Stimulated activated naive B cell treated with anti-CD40 and anti-IgM and Interleukin-4, amounts not matched to agents 10 μg/mL and 1 μg/mL and 100 μg/mL, for 72 hours (primary cell): ENCODE data around the gene MRPL14.

Experiments used
- ATAC-seq, 2 donors: fragments of 150-1000 bp; cut with Tn5 transposase; replicated peaks; 2 replicates each; pipeline ENCODE4 v1.10.0; 2021; ENCODE audit warnings: moderate library complexity in 1 of 2
- DNase-seq: peaks from one replicate; pipeline ENCODE4 v3.0.0; 2021
- H3K27ac Mint-ChIP-seq: one replicate; pipeline ENCODE4 v1.8.0; 2022; ENCODE audit warnings: mild to moderate bottlenecking, mixed read lengths
- H3K27me3 Mint-ChIP-seq, 2 donors: one replicate each; pipeline ENCODE4 v1.8.0; 2022; ENCODE audit warnings: mixed read lengths in 2 of 2
- H3K36me3 Mint-ChIP-seq, 2 donors: one replicate each; pipeline ENCODE4 v1.8.0; 2022; ENCODE audit warnings: mixed read lengths in 2 of 2, mild to moderate bottlenecking in 1 of 2
- H3K4me1 Mint-ChIP-seq, 2 donors: one replicate each; pipeline ENCODE4 v1.8.0; 2022; ENCODE audit warnings: mixed read lengths in 2 of 2, mild to moderate bottlenecking in 1 of 2
- H3K4me3 Mint-ChIP-seq, 2 donors: one replicate each; pipeline ENCODE4 v1.8.0; 2022; ENCODE audit warnings: mild to moderate bottlenecking in 2 of 2, mixed read lengths in 2 of 2, moderate library complexity in 1 of 2
- H3K9me3 Mint-ChIP-seq, 2 donors: one replicate each; pipeline ENCODE4 v1.8.0; 2022; ENCODE audit warnings: mixed read lengths in 2 of 2, mild to moderate bottlenecking in 1 of 2

MRPL14 gene

DNA sequence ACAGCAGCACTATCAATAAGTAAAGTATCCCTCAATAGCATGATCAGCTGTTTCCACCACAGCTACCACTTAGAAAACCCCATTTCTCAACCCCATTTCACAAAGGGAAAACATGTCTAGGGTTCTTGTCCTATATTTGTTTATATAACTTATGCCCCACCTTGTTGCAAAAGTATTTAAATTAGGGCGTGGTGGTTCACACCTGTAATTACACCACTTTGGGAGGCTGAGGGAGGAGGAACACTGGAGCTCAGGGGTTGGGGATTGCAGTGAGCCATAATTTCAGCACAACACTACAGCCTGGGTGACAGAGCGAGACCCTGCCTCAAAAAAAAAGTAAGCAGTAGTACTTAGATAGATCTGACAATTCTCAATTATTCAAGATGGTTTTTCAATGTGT lies 3.7 kb downstream of the MRPL14 start:
- no peaks in the 10 kb centered on the region for H3K9me3 Mint-ChIP-seq
- H3K27ac Mint-ChIP-seq = no peak overlapping the region
- H3K27me3 Mint-ChIP-seq = no peaks in the 10 kb centered on the region
- ATAC-seq (no peak), DNase-seq (no peak)
- no peak overlapping the region for H3K4me3 Mint-ChIP-seq
- peaks cover 47 to 75% of the 10 kb centered on the region in 2 donors for H3K4me1 Mint-ChIP-seq
- peaks cover 7 to 14% of the 10 kb centered on the region in 2 donors for H3K36me3 Mint-ChIP-seq

DNA sequence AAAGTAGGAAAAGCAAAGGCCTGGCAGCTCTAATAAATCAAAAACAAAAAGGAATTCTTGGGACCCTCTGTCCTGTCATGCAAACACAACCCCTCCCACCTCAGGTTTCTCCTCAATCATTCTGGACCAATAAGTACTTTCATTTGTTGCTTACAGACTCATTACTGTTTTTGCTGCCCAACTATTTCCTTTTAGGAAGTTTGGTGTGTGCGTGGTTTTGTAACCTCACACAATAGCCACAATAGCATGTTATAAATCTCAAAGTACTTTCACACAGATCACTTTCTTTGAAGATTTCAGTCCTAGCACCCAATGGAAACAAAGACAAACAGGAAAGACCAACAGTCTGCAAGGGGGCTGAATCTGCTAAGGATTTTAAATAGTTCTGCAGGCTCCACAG lies 4.5 kb downstream of the MRPL14 start:
- peaks cover 7 to 17% of the 10 kb centered on the region in 2 donors for H3K36me3 Mint-ChIP-seq
- no peaks in the 10 kb centered on the region for H3K9me3 Mint-ChIP-seq
- no peak overlapping the region for H3K27ac Mint-ChIP-seq
- DNase-seq (no peak), ATAC-seq (no peak)
- peaks cover 44 to 72% of the 10 kb centered on the region in 2 donors for H3K4me1 Mint-ChIP-seq
- no peaks in the 10 kb centered on the region for H3K27me3 Mint-ChIP-seq
- no peak overlapping the region for H3K4me3 Mint-ChIP-seq

DNA sequence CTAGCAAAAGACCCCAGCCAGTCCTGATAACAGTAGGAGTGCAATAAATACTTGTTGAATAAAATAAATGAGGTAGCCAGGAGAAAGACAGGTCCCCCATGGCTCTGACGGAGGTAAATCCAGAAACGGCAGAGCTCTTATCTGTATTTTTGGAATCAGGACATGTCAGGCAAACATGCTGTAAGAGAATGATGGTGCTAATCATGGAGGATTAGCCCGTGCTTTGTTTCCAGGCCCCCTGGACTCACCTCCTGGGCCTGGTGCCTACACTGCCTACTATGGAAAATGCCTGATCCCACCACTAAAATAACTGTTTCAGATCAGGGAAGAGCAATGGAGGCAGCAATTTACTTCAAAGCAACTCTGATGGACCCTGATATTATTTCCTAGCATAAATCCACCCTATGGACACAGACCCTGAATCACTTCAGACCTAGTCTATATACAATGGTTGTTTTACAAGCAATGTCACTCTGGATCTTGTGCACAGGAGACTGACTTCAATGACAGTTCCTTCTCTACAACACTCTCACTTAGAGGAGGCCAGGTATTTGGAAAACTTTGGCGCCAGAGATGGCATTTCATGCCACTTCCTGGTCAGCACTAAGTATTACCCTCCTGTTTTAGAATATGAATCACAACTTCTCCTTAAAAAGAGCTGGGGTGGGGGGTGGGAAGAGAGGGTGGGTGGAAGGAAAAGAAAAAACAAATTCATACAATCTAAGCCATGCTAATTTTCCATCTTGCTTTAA lies 6.4 kb downstream of the MRPL14 start:
- no peaks in the 10 kb centered on the region for H3K27me3 Mint-ChIP-seq
- no peaks in the 10 kb centered on the region for H3K9me3 Mint-ChIP-seq
- peaks cover 40 to 78% of the 10 kb centered on the region in 2 donors for H3K4me1 Mint-ChIP-seq
- peak overlapping the region; percentile 14 for H3K27ac Mint-ChIP-seq
- ATAC-seq = no peak
- H3K36me3 Mint-ChIP-seq = peaks cover 7 to 17% of the 10 kb centered on the region in 2 donors
- H3K4me3 Mint-ChIP-seq = no peak overlapping the region
- DNase-seq = no peak

DNA sequence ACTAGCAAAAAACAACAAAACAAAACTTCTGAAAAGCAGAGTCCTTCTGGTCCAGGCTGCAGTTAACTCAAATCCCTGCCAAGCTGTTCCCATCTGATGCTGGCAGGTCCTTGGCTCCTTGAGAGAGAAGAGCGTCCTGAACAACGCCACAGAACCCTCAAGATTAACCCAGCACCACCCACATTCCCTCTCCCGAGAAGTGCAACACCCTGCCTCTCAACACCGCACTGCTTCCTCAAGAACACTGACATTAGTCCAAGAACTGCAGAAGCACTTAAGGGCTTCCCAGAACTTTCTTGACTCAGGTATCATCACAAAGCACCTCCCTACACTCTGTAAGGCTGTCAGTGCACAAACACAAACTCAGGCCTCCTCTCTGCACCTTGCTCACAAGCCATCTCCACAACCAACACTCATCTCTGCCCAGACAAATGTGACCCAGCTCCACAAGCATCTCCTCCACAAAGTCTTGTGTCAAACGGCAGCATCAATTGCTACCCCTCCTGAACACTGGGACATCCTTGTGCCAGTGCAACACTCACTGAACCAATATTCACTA lies 7.5 kb downstream of the MRPL14 start:
- Mint-ChIP-seq H3K4me3 (no peak overlapping the region), H3K27me3 (no peaks in the 10 kb centered on the region)
- ATAC-seq = no peak

DNA sequence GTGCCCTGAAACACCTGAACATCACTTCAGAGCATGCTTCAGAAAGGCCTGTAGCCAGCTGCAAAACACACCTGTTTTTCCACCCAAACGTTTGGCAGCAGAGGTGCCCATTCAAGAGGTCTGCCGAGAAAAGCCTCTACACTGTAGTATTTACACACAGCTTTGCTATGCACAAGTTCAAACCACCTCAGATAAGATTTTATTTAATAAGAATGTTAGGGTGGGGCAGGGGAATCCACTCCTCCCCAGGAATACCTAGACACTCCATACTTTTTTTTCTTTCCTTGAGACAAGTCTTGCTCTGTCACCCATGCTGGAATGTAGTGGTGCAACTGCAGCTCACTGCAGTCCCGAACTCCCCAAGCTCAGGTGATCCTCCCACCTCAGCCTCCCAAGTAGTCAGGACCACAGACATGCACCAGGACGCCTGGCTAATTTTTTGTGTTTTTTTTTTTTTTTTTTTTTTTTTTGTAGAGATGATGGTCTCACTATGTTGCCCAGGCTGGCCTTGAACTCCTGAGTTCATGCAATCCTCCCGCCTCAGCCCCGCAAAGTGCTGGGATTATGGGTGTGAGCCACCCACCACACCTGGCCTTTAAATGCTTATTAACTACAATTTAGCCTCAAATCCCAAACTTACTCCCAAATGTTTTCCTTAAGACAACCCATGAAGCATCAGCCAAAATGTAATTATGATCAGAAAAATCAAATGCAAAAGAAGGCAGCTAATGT lies 9.7 kb downstream of the MRPL14 start:
- Mint-ChIP-seq H3K36me3 (peaks cover 12 to 21% of the 10 kb centered on the region in 2 donors), H3K4me3 (no peak overlapping the region), H3K9me3 (no peaks in the 10 kb centered on the region), H3K4me1 (peaks cover 23 to 53% of the 10 kb centered on the region in 2 donors), H3K27me3 (no peaks in the 10 kb centered on the region), H3K27ac (no peak overlapping the region)
- DNase-seq (no peak), ATAC-seq (no peak)

More for the DNA sequence above, 7.5 kb downstream of the MRPL14 start:
- Mint-ChIP-seq H3K36me3 (peaks cover 9 to 20% of the 10 kb centered on the region in 2 donors), H3K27ac (no peak overlapping the region), H3K4me1 (peaks cover 40 to 76% of the 10 kb centered on the region in 2 donors), H3K9me3 (no peaks in the 10 kb centered on the region)
- no peak for DNase-seq

DNA sequence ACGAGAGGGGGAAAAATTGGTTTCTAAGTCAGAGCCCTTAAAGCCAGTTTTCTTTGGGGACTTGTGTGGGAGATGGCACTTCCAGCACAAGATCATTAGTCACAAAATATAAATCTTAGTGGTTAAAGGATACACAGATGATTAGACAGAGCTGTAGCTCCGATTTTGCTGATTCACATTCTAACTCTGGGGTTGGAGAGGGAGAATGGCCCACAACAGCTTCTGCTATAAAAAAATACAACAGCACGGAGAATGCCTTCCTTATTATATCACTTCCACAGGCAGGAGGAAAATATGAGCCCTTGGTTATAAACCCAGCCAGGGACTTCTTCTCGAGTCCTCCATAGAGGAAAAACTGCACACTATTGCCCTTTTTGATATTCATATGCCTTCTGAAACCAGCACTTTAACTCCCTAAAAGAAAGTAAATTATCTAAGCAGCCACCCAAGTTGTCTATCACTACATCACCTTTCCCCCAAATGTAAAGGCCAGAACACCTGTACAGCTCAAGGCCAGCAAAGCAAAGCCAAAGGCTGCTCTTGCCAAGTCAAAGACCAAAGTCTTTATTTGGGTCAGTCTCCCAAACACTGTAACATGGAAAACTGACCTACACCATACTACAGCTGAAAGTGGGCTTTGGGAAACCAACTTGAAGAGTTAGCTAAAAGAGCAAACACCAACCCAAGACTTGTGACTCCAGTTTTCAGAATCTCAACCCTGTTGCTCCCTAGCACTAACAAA lies 10.4 kb downstream of the MRPL14 start:
- ATAC-seq (no peak), DNase-seq (no peak)
- H3K36me3 Mint-ChIP-seq = peaks cover 18 to 27% of the 10 kb centered on the region in 2 donors
- H3K27ac Mint-ChIP-seq = no peak overlapping the region
- H3K4me3 Mint-ChIP-seq = no peak overlapping the region
- H3K4me1 Mint-ChIP-seq = peaks cover 21 to 53% of the 10 kb centered on the region in 2 donors
- H3K9me3 Mint-ChIP-seq = no peaks in the 10 kb centered on the region
- H3K27me3 Mint-ChIP-seq = no peaks in the 10 kb centered on the region

DNA sequence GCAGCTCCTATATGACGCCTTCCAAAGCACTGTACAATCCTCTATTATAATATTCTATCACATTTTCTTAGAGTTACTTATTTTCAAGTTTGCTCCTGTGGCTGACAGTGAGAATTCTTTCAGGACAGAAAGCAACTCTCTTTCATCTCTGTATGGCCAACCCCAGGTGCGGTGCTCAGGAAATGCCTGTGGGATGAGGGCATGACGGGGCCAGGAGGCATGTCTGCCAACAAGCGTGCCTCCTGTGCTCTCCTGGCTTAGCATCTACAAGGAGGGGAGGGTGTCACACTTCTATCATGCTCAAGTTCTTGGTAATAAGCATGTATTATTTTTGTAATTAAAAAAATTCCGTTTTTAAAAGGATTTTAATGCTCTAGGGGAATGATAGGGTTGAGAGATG lies 11.4 kb downstream of the MRPL14 start:
- DNase-seq = no peak
- Mint-ChIP-seq H3K36me3 (peaks cover 26 to 36% of the 10 kb centered on the region in 2 donors), H3K4me1 (peaks cover 21 to 49% of the 10 kb centered on the region in 2 donors), H3K27me3 (no peaks in the 10 kb centered on the region), H3K9me3 (no peaks in the 10 kb centered on the region), H3K27ac (no peak overlapping the region), H3K4me3 (no peak overlapping the region)
- no peak for ATAC-seq

DNA sequence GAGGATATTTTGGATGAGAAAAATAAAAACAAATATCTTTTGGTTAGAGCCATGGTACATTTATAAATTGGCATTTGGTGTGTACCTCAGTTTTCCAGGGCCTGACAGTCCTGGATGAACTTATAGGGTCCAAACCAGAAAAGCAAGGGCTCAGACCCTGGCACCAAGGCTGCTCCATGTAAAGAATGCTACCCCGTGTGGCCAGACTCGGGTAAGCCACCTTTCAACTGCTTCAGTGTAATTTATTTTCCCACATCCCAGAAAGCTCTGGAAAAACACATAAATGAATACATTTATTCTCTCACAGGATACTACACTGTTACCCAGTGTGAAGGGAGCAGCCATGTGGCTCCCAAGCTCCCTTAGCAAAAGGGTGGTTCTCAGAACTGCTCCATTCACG lies 13.8 kb downstream of the MRPL14 start:
- no peak overlapping the region for H3K27ac Mint-ChIP-seq
- peaks cover 12 to 33% of the 10 kb centered on the region in 2 donors for H3K4me1 Mint-ChIP-seq
- ATAC-seq = no peak
- no peaks in the 10 kb centered on the region for H3K9me3 Mint-ChIP-seq
- DNase-seq = no peak
- H3K27me3 Mint-ChIP-seq = no peaks in the 10 kb centered on the region
- no peak overlapping the region for H3K4me3 Mint-ChIP-seq
- H3K36me3 Mint-ChIP-seq = peaks cover 34 to 47% of the 10 kb centered on the region in 2 donors

DNA sequence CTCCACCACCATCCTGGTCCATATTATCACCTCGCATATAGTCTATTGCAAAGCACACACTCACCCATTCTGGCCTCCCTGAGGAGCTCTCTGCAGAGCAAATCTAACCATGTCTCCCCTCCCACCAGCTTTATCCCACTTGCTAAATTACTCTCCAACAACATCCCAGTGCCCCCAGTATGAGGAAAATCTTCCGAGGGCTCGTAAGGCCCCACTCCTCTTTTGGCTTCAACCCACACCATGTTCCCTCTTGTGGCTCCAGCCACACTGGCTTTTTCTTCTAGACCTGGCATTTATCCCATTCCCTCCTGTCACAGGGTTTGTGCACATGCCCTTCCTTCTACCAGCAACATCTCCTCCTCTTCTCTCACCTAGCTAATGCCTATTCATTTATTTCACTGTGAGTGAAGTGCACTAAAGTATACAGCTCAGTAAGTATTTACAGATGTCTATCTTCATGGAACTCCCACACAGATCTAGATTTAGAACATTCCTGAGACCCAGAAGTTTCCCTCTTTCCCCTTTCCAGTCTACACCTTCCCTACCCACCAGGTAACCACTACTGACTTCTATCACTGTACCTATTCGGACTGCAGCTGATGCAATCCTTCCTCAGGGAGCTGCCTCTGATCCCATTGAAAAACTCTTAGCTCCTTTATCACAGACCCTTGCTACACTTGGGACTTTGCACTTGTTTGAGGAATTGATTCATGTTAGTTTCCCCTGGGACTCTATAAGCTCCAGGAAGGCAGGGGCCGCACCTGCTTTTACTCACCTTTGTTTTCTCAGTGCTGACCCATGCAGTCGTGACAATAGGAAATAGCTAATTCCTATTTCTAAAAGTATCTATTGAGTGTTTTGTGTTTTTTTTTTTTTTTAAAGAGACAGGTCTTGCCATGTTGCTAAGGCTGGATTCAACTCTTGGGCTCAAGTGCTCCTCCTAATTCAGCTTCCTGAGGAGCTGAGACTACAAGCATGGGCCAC lies 15.5 kb downstream of the MRPL14 start:
- ATAC-seq = no peak
- H3K9me3 Mint-ChIP-seq = no peaks in the 10 kb centered on the region
- H3K4me3 Mint-ChIP-seq = no peak overlapping the region
- H3K27me3 Mint-ChIP-seq = no peaks in the 10 kb centered on the region
- peaks cover 7 to 21% of the 10 kb centered on the region in 2 donors for H3K4me1 Mint-ChIP-seq
- peaks cover 39 to 46% of the 10 kb centered on the region in 2 donors for H3K36me3 Mint-ChIP-seq
- DNase-seq = no peak
- H3K27ac Mint-ChIP-seq = peak overlapping the region; percentile 33

DNA sequence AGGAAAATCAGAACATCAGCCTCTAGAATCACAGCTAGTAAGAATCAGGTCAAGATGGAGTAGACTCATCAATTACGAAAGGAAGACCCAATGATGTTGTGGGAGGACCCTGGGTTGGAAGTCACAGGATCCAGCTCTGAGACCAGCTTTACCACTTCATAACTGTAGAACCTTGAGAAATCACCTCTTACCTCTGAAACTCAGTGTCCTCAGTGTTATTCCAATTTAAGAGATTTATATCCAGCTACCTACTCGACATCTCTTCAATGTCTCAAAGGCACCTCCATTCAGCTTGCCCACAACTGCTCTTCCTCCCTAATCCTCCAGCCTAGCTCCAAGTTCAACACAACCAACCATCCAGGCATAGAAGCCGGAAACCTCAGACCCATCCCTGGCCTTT lies 16.3 kb downstream of the MRPL14 start:
- peaks cover 9 to 17% of the 10 kb centered on the region in 2 donors for H3K4me1 Mint-ChIP-seq
- no peaks in the 10 kb centered on the region for H3K9me3 Mint-ChIP-seq
- no peaks in the 10 kb centered on the region for H3K27me3 Mint-ChIP-seq
- no peak overlapping the region for H3K4me3 Mint-ChIP-seq
- peaks cover 45 to 49% of the 10 kb centered on the region in 2 donors for H3K36me3 Mint-ChIP-seq
- no peak overlapping the region for H3K27ac Mint-ChIP-seq
- no peak for DNase-seq
- no peak for ATAC-seq

DNA sequence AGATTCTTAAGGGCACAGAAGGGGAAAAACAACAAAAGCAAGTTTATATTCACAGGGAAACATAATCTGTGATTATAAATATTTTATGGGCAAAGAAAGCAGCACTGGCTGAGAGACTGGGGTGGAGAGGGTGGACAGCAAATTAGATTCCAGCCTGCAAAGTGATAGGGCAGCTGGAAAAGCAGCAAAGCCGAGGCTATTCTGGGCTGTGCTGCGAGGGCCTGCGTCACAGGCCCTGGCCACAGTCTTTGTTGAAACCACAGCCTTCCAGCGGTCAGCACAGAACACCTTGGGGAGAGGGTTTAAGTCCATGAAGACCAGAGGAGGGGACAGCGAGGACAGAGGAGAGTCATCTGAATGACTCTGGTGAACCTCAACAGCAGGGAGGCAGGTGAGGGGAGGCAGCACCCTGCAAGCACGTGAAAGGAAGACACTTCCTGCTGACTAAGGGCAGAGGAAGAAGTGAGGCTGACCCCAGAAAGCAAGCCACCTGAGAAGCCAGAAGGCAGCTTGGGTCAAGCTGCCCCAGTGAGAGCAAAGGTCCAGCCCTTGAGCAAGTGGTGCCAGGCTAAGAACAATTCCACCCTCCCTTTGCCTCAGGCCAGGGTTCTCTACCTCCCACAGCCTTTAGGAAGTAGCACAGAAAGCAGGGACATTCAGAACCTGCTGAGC lies 17.1 kb downstream of the MRPL14 start:
- Mint-ChIP-seq H3K9me3 (no peaks in the 10 kb centered on the region), H3K36me3 (peaks cover 44 to 50% of the 10 kb centered on the region in 2 donors), H3K4me3 (no peak overlapping the region), H3K27me3 (no peaks in the 10 kb centered on the region), H3K4me1 (peaks cover 6 to 13% of the 10 kb centered on the region in 2 donors), H3K27ac (no peak overlapping the region)
- ATAC-seq = no peak
- DNase-seq = no peak

DNA sequence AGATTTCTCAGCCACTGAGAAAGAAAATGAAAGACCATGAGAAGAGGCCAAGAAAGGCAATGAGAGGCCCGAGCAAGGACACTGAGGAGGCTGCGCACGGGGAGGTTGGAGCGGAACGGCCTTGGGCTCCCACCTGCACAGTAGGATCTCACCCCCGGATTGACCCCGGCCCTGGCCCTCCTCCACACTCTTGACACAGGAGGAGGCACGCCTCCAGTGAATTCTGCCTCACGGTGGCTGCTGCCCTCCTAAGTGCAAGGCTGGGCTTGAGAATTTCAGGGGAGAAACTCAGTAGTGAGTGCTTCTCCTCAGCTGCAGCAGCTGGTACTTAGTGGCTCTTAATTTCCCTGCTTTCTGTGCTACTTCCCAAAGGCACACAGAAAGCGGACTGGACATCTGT lies 18.0 kb downstream of the MRPL14 start:
- Mint-ChIP-seq H3K27me3 (no peaks in the 10 kb centered on the region), H3K4me1 (peaks cover 7 to 13% of the 10 kb centered on the region in 2 donors), H3K36me3 (peaks cover 52 to 59% of the 10 kb centered on the region in 2 donors), H3K4me3 (no peak overlapping the region), H3K27ac (no peak overlapping the region), H3K9me3 (no peaks in the 10 kb centered on the region)
- ATAC-seq (no peak), DNase-seq (no peak)

DNA sequence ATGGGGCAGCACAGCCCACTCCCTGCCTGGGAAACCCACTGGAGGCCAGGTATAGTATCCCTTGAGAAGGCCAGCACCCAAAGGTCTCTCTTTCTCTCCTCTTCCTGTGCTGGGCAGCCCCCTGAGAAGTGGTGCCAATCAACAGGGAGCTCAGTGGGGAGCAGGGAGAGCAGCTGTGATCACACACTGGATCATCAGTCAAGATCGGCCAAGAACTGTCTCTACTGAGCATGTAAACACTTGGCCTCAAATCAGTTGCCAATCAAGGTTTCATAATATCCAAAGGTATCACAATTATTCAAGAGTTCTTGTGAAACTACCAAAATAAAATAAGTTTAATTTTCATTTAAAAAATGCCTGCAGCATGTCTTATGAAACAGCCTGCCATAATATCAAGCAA lies 18.8 kb downstream of the MRPL14 start:
- no peaks in the 10 kb centered on the region for H3K27me3 Mint-ChIP-seq
- peaks cover 7 to 13% of the 10 kb centered on the region in 2 donors for H3K4me1 Mint-ChIP-seq
- H3K4me3 Mint-ChIP-seq = no peak overlapping the region
- ATAC-seq (no peak), DNase-seq (no peak)
- H3K9me3 Mint-ChIP-seq = no peaks in the 10 kb centered on the region
- no peak overlapping the region for H3K27ac Mint-ChIP-seq
- H3K36me3 Mint-ChIP-seq = peaks cover 54 to 62% of the 10 kb centered on the region in 2 donors
